Thyroid gland (tissue), 4 donors: ENCODE data around the gene GMPS.

Experiments
- CTCF ChIP-seq, 6 experiments: fragments of 200-600 bp in 3 of 6; fragments of 450-650 bp in 3 of 6; sonication (generic) in 3 of 6; IDR thresholded peaks; one replicate each; pipeline ENCODE4 v1.5.1; 2016 to 2019; ENCODE audit warnings: antibody characterized with exemption in 6 of 6, mild to moderate bottlenecking in 2 of 6, inconsistent platforms in 1 of 6, moderate library complexity in 1 of 6
- POLR2A ChIP-seq, 2 donors: fragments of 450-650 bp; IDR thresholded peaks; one replicate each; pipeline ENCODE4 v1.6.1; 2017; ENCODE audit warnings: antibody characterized with exemption in 2 of 2, mild to moderate bottlenecking in 2 of 2, moderate library complexity in 1 of 2

GRCh38 chr3:155984791-155985417 is 114.5 kb downstream of the GMPS start:
- TF ChIP-seq CTCF (IDR thresholded peaks at IDR 0.05) (no peak), POLR2A (IDR thresholded peaks at IDR 0.05) (no peak)
